Gastrocnemius medialis (tissue), 4 donors: ENCODE data around the gene TMPRSS3.

Experiments used
- POLR2A ChIP-seq, 2 donors: fragments of 450-650 bp; IDR thresholded peaks; one replicate each; pipeline ENCODE4 v1.6.1; 2017; ENCODE audit warnings: antibody characterized with exemption in 2 of 2, mild to moderate bottlenecking in 2 of 2, moderate library complexity in 2 of 2
- TF ChIP-seq, protein P1 (sequence below), 5 experiments: fragments of 450-650 bp in 3 of 5; fragments of 200-600 bp in 2 of 5; sonication (generic) in 2 of 5; IDR thresholded peaks in 4 of 5; conservative IDR thresholded peaks in 1 of 5; 1 replicate in 4 of 5; 2 replicates in 1 of 5; pipeline ENCODE4 v1.5.1; 2016 to 2019; ENCODE audit warnings: antibody characterized with exemption in 5 of 5, mild to moderate bottlenecking in 3 of 5, moderate library complexity in 3 of 5

GRCh38 chr21:42358937-42359336, 36.9 kb downstream of the TMPRSS3 start:
- TF ChIP-seq POLR2A (IDR thresholded peaks at IDR 0.05), result no peak
- TF ChIP-seq, protein P1, sequence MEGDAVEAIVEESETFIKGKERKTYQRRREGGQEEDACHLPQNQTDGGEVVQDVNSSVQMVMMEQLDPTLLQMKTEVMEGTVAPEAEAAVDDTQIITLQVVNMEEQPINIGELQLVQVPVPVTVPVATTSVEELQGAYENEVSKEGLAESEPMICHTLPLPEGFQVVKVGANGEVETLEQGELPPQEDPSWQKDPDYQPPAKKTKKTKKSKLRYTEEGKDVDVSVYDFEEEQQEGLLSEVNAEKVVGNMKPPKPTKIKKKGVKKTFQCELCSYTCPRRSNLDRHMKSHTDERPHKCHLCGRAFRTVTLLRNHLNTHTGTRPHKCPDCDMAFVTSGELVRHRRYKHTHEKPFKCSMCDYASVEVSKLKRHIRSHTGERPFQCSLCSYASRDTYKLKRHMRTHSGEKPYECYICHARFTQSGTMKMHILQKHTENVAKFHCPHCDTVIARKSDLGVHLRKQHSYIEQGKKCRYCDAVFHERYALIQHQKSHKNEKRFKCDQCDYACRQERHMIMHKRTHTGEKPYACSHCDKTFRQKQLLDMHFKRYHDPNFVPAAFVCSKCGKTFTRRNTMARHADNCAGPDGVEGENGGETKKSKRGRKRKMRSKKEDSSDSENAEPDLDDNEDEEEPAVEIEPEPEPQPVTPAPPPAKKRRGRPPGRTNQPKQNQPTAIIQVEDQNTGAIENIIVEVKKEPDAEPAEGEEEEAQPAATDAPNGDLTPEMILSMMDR (IDR thresholded peaks at IDR 0.05 in 4 of 5, conservative IDR thresholded peaks at IDR 0.05 in 1 of 5), result no peak
